PFSK-1 (cell line): ENCODE measurements around the gene DICER1.

ENCODE experiments used
- POLR2AphosphoS5 ChIP-seq: IDR thresholded peaks from 2 replicates; pipeline ENCODE4 v1.6.1; 2012; ENCODE audit warnings: low read depth, mild to moderate bottlenecking, control low read depth, low read length, moderate library complexity
- REST ChIP-seq, 2 experiments: IDR thresholded peaks; 2 replicates each; pipeline versions ENCODE4 v1.6.1 to v1.8.0; 2011 to 2012; ENCODE audit warnings: low read depth in 2 of 2, low read length in 2 of 2, control low read depth in 1 of 2, inconsistent platforms in 1 of 2, mild to moderate bottlenecking in 1 of 2, moderate library complexity in 1 of 2; ENCODE audit not compliant: insufficient read depth in 1 of 2
- TAF1 ChIP-seq: IDR thresholded peaks from 2 replicates; pipeline ENCODE4 v1.6.1; 2012; ENCODE audit warnings: low read length, control low read depth, borderline replicate concordance; ENCODE audit not compliant: insufficient read depth

- TF ChIP-seq POLR2AphosphoS5 (no peak), TAF1 (no peak), REST (IDR thresholded peaks at IDR 0.05; ENCODE audit: insufficient read depth in 1 of 2, low read depth in 2 of 2, low read length in 2 of 2) (no peak)
Observed at GRCh38 chr14:95055318-95055717, 102.0 kb downstream of the DICER1 start.
